Right lobe of liver (tissue), 6 donors: ENCODE measurements around the gene FNDC3A. TPM values are rescaled to one million over a fixed set of nuclear protein-coding genes. Genes with fewer than 3 reads are reported as not detected.

ENCODE experiments used
- ATAC-seq, 4 donors: fragments of 200-7000 bp; cut with Tn5 transposase; one replicate each; pipeline ENCODE4 v1.9.1; 2020; ENCODE audit warnings: mild to moderate bottlenecking in 4 of 4, moderate library complexity in 4 of 4
- DNase-seq, 3 donors: peaks; one replicate each; pipeline ENCODE4 v3.0.0-alpha.2; 2020
- H3K27ac ChIP-seq, 3 donors: fragments of 200-600 bp; one replicate each; pipeline ENCODE4 v1.8.0; 2022
- H3K27me3 ChIP-seq, 2 donors: fragments of 200-600 bp; one replicate each; pipeline ENCODE4 v1.8.0; 2022
- H3K36me3 ChIP-seq, 4 donors: fragments of 200-600 bp; sonication (generic) in 1 of 4; one replicate each; pipeline versions ENCODE4 v1.5.1 to v1.8.0; 2017 to 2022; ENCODE audit warnings: control low read depth in 1 of 4
- H3K4me1 ChIP-seq, 4 donors: fragments of 200-600 bp; sonication (generic) in 1 of 4; one replicate each; pipeline versions ENCODE4 v1.5.1 to v1.8.0; 2017 to 2022; ENCODE audit warnings: control low read depth in 1 of 4
- H3K4me3 ChIP-seq, 3 donors: fragments of 200-600 bp; one replicate each; pipeline ENCODE4 v1.8.0; 2022
- H3K9me3 ChIP-seq, 4 donors: fragments of 200-600 bp; sonication (generic) in 1 of 4; one replicate each; pipeline versions ENCODE4 v1.5.1 to v1.8.0; 2017 to 2022; ENCODE audit warnings: control low read depth in 1 of 4
- CTCF ChIP-seq, 4 donors: fragments of 200-600 bp in 3 of 4; fragments of 450-650 bp in 1 of 4; IDR thresholded peaks; one replicate each; pipeline versions ENCODE4 v1.5.1 to v1.8.0; 2016 to 2022; ENCODE audit warnings: antibody characterized with exemption in 4 of 4, mild to moderate bottlenecking in 2 of 4
- POLR2A ChIP-seq: fragments of 450-650 bp; IDR thresholded peaks from one replicate; pipeline ENCODE4 v1.6.1; 2017; ENCODE audit warnings: antibody characterized with exemption, mild to moderate bottlenecking
- WGBS: methylation state at CpG from one replicate; pipeline ENCODE4 v1.1.6; 2018; ENCODE audit warnings: low coverage, low lambda C conversion rate; ENCODE audit not compliant: insufficient coverage; ENCODE audit errors: missing lambda C conversion rate; 5-methylcytosine and 5-hydroxymethylcytosine counted together
- intact Hi-C, 2 donors: fragments of 100-400 bp; cut with DNase I; formaldehyde crosslinking; loops; one replicate each; pipeline versions ENCODE4 v1.11.2 to v1.14.1; 2022
- total RNA-seq, 6 experiments: library from RNA; depleted of rRNA in 2 of 6; stranded (reverse); fragments of >200 nt in 2 of 6; fragmentation: NEBNext Ultra II Directional in 3 of 6; extraction: Animal tissue kit (Norgen Biotek cat#: 25700) in 3 of 6; gene quantifications; one replicate each; pipeline versions ENCODE4 v1.1.0 to v1.2.4, GENCODE V29; 2016 to 2023
- donor health status: DM: no; HTN: yes; CAD: no.
- donor health status: DM: no; HTN: no; CAD: no.
- donor health status: DM: no; HTN: no; CAD: no.
- donor health status: DM: no; HTN: yes; CAD: no.
- donor health status: DM: no; HTN: yes; CAD: no.

Gene FNDC3A
- total RNA-seq, 6 experiments from 2014 or later: 43.4 to 53.2 (median 47.9) TPM

GRCh38 chr13:49238621-49239020 lies 262.9 kb downstream of the FNDC3A start:
- intact Hi-C loops: no loop called here
- Histone ChIP-seq H3K36me3 (no peaks in the 10 kb centered on the region), H3K4me1 (peaks cover 0 to 11% (median 0%) of the 10 kb centered on the region in 4 donors), H3K27ac (no peak overlapping the region), H3K27me3 (no peaks in the 10 kb centered on the region), H3K9me3 (no peaks in the 10 kb centered on the region), H3K4me3 (no peak overlapping the region)
- no peak for TF ChIP-seq CTCF (IDR thresholded peaks at IDR 0.05)
- no peak for TF ChIP-seq POLR2A
- 100% methylated on average over 2 of the region's 2 CpGs for WGBS
- no peak for ATAC-seq
- DNase-seq: no peak

- DNase-seq (no peak), ATAC-seq (peak; percentile 64 to 81 (median 71))
- Histone ChIP-seq H3K4me1 (peaks cover 0 to 11% (median 0%) of the 10 kb centered on the region in 4 donors), H3K27me3 (no peaks in the 10 kb centered on the region), H3K36me3 (no peaks in the 10 kb centered on the region), H3K4me3 (no peak overlapping the region), H3K27ac (no peak overlapping the region), H3K9me3 (no peaks in the 10 kb centered on the region)
- intact Hi-C loops: no loop called here
- 25% methylated on average over 2 of the region's 4 CpGs for WGBS
- TF ChIP-seq POLR2A (no peak), CTCF (IDR thresholded peaks at IDR 0.05) (peak; percentile 29 to 48 (median 47))
Observed at GRCh38 chr13:49240017-49240416, 264.3 kb downstream of the FNDC3A start.

DNA sequence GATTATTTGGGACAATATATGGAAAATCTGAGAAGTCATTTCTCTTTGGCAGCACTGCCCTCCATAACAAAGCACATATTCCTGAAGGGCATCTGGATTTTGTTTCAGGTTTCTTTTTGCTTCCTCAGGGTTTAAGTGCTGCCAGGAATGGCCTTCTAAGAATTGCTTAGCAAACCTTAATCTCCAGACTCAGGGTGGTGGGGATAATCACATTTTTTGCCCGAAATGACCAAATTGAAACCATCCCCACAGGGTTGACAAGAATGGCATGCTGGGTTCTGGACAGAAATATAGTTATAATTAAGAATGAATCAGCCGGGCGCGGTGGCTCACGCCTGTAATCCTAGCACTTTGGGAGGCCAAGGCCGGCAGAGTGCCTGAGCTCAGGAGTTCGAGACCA lies 265.6 kb downstream of the FNDC3A start:
- Histone ChIP-seq H3K9me3 (no peaks in the 10 kb centered on the region), H3K4me1 (peaks cover 0 to under 1% (median 0%) of the 10 kb centered on the region in 4 donors), H3K4me3 (no peak overlapping the region), H3K27ac (no peak overlapping the region), H3K27me3 (no peaks in the 10 kb centered on the region), H3K36me3 (no peaks in the 10 kb centered on the region)
- ATAC-seq (no peak), DNase-seq (no peak)
- intact Hi-C loops: no loop called here
- 91% methylated on average over 6 of the region's 7 CpGs for WGBS
- no peak for TF ChIP-seq POLR2A
- no peak for TF ChIP-seq CTCF (IDR thresholded peaks at IDR 0.05)

DNA sequence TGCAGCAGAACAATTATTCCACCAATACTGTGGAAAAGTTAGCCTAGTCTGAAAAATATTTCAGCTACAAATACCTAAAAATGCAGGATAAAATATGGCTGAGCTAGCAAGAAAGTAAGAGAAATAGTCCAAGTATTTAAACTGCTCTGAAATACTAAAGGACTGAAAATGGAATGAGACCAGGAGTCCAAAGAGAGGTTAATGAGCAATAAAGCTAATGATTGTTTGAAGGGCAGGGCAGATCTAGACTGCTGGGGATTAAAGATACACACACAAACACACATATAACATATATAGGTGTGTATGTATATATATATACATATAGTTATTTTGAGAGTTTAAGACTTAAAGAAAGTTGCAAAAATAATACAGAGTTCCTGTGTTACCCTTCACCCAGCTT lies 269.4 kb downstream of the FNDC3A start:
- DNase-seq (no peak), ATAC-seq (no peak)
- Histone ChIP-seq H3K4me3 (no peak overlapping the region), H3K27me3 (no peaks in the 10 kb centered on the region), H3K9me3 (no peaks in the 10 kb centered on the region), H3K36me3 (no peaks in the 10 kb centered on the region), H3K27ac (no peak overlapping the region), H3K4me1 (peaks cover 0 to 12% (median 4%) of the 10 kb centered on the region in 4 donors)
- intact Hi-C loops: no loop called here
- TF ChIP-seq CTCF (IDR thresholded peaks at IDR 0.05): no peak
- TF ChIP-seq POLR2A: no peak
